Gastrocnemius medialis (tissue), 4 donors: ENCODE results near the gene ZC3H12D.

Experiments
- POLR2A ChIP-seq, 2 donors: fragments of 450-650 bp; IDR thresholded peaks; one replicate each; pipeline ENCODE4 v1.6.1; 2017; ENCODE audit warnings: antibody characterized with exemption in 2 of 2, mild to moderate bottlenecking in 2 of 2, moderate library complexity in 2 of 2
- TF ChIP-seq, protein P1 (sequence below), 5 experiments: fragments of 450-650 bp in 3 of 5; fragments of 200-600 bp in 2 of 5; sonication (generic) in 2 of 5; IDR thresholded peaks in 4 of 5; conservative IDR thresholded peaks in 1 of 5; 1 replicate in 4 of 5; 2 replicates in 1 of 5; pipeline ENCODE4 v1.5.1; 2016 to 2019; ENCODE audit warnings: antibody characterized with exemption in 5 of 5, mild to moderate bottlenecking in 3 of 5, moderate library complexity in 3 of 5

DNA sequence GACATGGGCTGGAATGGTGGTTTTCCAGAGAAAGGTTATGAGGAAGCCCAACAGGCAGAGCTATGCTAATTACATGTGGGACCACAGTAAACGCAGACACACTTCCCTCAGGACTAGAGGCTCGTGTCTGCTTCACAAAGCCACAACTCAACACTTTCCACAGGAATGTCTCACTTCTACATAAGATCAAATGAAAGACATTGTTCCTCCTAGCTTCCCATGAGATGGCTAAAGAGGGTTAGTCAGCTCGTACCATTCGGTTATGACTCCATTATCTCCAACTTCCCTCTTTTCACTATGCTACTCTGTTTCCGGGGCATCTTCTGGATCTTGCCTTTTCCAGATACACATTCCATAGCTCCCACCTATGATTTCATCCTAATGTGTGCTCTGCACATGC lies 29.1 kb upstream of the ZC3H12D start:
- TF ChIP-seq, protein P1, sequence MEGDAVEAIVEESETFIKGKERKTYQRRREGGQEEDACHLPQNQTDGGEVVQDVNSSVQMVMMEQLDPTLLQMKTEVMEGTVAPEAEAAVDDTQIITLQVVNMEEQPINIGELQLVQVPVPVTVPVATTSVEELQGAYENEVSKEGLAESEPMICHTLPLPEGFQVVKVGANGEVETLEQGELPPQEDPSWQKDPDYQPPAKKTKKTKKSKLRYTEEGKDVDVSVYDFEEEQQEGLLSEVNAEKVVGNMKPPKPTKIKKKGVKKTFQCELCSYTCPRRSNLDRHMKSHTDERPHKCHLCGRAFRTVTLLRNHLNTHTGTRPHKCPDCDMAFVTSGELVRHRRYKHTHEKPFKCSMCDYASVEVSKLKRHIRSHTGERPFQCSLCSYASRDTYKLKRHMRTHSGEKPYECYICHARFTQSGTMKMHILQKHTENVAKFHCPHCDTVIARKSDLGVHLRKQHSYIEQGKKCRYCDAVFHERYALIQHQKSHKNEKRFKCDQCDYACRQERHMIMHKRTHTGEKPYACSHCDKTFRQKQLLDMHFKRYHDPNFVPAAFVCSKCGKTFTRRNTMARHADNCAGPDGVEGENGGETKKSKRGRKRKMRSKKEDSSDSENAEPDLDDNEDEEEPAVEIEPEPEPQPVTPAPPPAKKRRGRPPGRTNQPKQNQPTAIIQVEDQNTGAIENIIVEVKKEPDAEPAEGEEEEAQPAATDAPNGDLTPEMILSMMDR (IDR thresholded peaks at IDR 0.05 in 4 of 5, conservative IDR thresholded peaks at IDR 0.05 in 1 of 5), result no peak
- TF ChIP-seq POLR2A (IDR thresholded peaks at IDR 0.05), result no peak
